Body of pancreas (tissue), 4 donors: ENCODE data around the gene PIWIL4. TPM values are rescaled to one million over a fixed set of nuclear protein-coding genes. Genes with fewer than 3 reads are reported as not detected.
"Not testable (repeated sequence)": the region's sequence is repeated elsewhere in the genome, so short reads cannot be mapped to it uniquely, and the experiment has no call there.

Source experiments
- ATAC-seq: fragments of 150-250 bp; one replicate; pipeline ENCODE4 v1.9.1; 2016
- DNase-seq, 4 donors: peaks; one replicate each; pipeline ENCODE4 v3.0.0-alpha.2; 2019
- H3K27ac ChIP-seq, 4 donors: fragments of 200-600 bp; sonication (generic); 1 replicate in 3 of 4; 2 replicates in 1 of 4; pipeline versions ENCODE4 v1.5.1 to v1.6.1; 2016 to 2019; ENCODE audit warnings: mild to moderate bottlenecking in 1 of 4, mixed read lengths in 1 of 4, moderate library complexity in 1 of 4
- H3K27me3 ChIP-seq, 2 donors: fragments of 200-600 bp; sonication (generic); one replicate each; pipeline ENCODE4 v1.6.0; 2016; ENCODE audit warnings: mild to moderate bottlenecking in 1 of 2
- H3K36me3 ChIP-seq, 2 donors: fragments of 200-600 bp; sonication (generic); replicated peaks in 1 of 2; 2 replicates each; pipeline ENCODE4 v1.5.1; 2016; ENCODE audit warnings: low read depth in 2 of 2; ENCODE audit not compliant: insufficient read depth in 1 of 2
- H3K4me1 ChIP-seq: fragments of 200-600 bp; sonication (generic); one replicate; pipeline ENCODE4 v1.6.0; 2016
- H3K4me3 ChIP-seq, 2 donors: fragments of 200-600 bp; sonication (generic); 1 replicate in 1 of 2; 2 replicates in 1 of 2; pipeline ENCODE4 v1.5.1; 2016 to 2019
- H3K9me3 ChIP-seq, 3 donors: fragments of 200-600 bp; sonication (generic); 1 replicate in 2 of 3; 2 replicates in 1 of 3; pipeline ENCODE4 v1.5.1; 2016
- POLR2A ChIP-seq, 3 donors: fragments of 450-650 bp; IDR thresholded peaks; one replicate each; pipeline ENCODE4 v1.6.1; 2016; ENCODE audit warnings: antibody characterized with exemption in 3 of 3, mild to moderate bottlenecking in 2 of 3
- WGBS, 2 donors: methylation state at CpG; one replicate each; pipeline ENCODE4 v1.1.5; 2017; 5-methylcytosine and 5-hydroxymethylcytosine counted together
- intact Hi-C: fragments of 100-400 bp; cut with DNase I; formaldehyde crosslinking; loops from one replicate; pipeline ENCODE4 v1.15.1; 2023
- total RNA-seq, 2 donors: library from RNA; depleted of rRNA; stranded (reverse); fragments of >200 nt; gene quantifications; one replicate each; pipeline ENCODE4 v1.1.0, GENCODE V29; 2016
- TF ChIP-seq, protein P1 (sequence below), 7 experiments: fragments of 450-650 bp in 4 of 7; fragments of 200-600 bp in 3 of 7; sonication (generic) in 3 of 7; IDR thresholded peaks; one replicate each; pipeline ENCODE4 v1.5.1; 2016 to 2019; ENCODE audit warnings: antibody characterized with exemption in 7 of 7

Gene PIWIL4
- total RNA-seq, 2 donors from 2014 or later = 6.5 to 13.2 TPM

DNA sequence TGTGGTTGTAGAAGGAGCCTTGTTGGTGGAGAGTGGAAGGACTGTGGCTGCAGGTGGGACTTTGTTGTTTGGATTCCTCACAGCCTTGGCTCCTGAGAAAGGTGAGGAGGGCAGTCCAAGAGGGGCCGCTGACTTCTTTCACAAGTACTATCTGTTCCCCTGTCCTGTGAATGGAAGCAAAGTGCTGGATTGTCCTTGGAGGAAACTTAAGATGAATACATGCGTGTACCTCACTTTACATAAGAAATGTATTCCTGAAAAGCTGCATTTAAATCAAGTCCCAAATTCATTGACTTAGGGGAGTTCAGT, 21.1 kb upstream of the PIWIL4 start:
- Histone ChIP-seq H3K4me3 (peak overlapping the region; percentile 65 to 68), H3K4me1 (peaks cover 63% of the 10 kb centered on the region), H3K9me3 (no peaks in the 10 kb centered on the region), H3K27ac (peak overlapping the region in 3 of 4 donors; percentile 91 to 100 (median 98)), H3K36me3 (no peaks in the 10 kb centered on the region), H3K27me3 (no peaks in the 10 kb centered on the region)
- 25 to 45% methylated on average over 2 of the region's 2 CpGs for WGBS, 2 donors
- intact Hi-C loops = no loop called here
- DNase-seq (no peak), ATAC-seq (no peak)
- TF ChIP-seq POLR2A (IDR thresholded peaks at IDR 0.05) = no peak
- TF ChIP-seq, protein P1, sequence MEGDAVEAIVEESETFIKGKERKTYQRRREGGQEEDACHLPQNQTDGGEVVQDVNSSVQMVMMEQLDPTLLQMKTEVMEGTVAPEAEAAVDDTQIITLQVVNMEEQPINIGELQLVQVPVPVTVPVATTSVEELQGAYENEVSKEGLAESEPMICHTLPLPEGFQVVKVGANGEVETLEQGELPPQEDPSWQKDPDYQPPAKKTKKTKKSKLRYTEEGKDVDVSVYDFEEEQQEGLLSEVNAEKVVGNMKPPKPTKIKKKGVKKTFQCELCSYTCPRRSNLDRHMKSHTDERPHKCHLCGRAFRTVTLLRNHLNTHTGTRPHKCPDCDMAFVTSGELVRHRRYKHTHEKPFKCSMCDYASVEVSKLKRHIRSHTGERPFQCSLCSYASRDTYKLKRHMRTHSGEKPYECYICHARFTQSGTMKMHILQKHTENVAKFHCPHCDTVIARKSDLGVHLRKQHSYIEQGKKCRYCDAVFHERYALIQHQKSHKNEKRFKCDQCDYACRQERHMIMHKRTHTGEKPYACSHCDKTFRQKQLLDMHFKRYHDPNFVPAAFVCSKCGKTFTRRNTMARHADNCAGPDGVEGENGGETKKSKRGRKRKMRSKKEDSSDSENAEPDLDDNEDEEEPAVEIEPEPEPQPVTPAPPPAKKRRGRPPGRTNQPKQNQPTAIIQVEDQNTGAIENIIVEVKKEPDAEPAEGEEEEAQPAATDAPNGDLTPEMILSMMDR (IDR thresholded peaks at IDR 0.05) = no peak

DNA sequence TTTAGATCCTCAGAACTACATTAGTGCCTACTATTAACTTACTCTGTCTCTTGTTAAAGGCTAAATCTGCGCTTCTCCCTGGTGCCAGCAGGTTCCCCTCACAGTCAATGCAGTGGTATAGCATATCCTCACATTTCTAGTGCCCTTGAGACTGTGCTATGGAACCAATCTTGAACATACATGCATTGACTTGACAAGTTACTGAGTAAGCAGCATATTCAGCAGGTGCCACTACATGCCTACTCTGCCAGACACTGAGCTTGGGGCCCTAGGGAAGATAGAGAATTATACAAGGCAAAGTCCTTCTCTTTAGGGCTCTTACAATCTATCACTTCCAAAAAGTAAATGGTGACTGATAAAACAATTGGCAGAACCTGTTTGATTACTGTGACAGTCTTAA, 20.3 kb upstream of the PIWIL4 start:
- H3K36me3 ChIP-seq = no peaks in the 10 kb centered on the region
- peaks cover 63% of the 10 kb centered on the region for H3K4me1 ChIP-seq
- peak overlapping the region in 2 of 4 donors; percentile 22 to 100 for H3K27ac ChIP-seq
- H3K4me3 ChIP-seq = peak overlapping the region in 1 of 2 donors; percentile 68
- H3K9me3 ChIP-seq = no peaks in the 10 kb centered on the region
- DNase-seq = peak in 1 of 4 donors; percentile 24
- H3K27me3 ChIP-seq = no peaks in the 10 kb centered on the region
- WGBS, 2 donors = 16 to 32% methylated on average over 1 of the region's 1 CpG
- ATAC-seq = no peak
- peak in 1 of 3 donors; percentile 22 for TF ChIP-seq POLR2A (IDR thresholded peaks at IDR 0.05)
- TF ChIP-seq, protein P1 (IDR thresholded peaks at IDR 0.05) = no peak
- intact Hi-C loops = no loop called here

GRCh38 chr11:94549146-94549545, 18.0 kb upstream of the PIWIL4 start:
- 37 to 40% methylated on average over 5 of the region's 5 CpGs for WGBS, 2 donors
- Histone ChIP-seq H3K4me1 (peaks cover 56% of the 10 kb centered on the region), H3K4me3 (no peak overlapping the region), H3K27me3 (no peaks in the 10 kb centered on the region), H3K36me3 (no peaks in the 10 kb centered on the region), H3K27ac (no peak overlapping the region), H3K9me3 (no peaks in the 10 kb centered on the region)
- ATAC-seq (no peak), DNase-seq (no peak)
- intact Hi-C loops = no loop called here
- TF ChIP-seq, protein P1 (IDR thresholded peaks at IDR 0.05) = no peak
- no peak for TF ChIP-seq POLR2A (IDR thresholded peaks at IDR 0.05)

- TF ChIP-seq, protein P1 (IDR thresholded peaks at IDR 0.05) = no peak
- no peak for TF ChIP-seq POLR2A (IDR thresholded peaks at IDR 0.05)
- intact Hi-C loops = no loop called here
- H3K4me3 ChIP-seq = no peak overlapping the region
- ATAC-seq (no peak), DNase-seq (no peak)
- H3K9me3 ChIP-seq = no peaks in the 10 kb centered on the region
- H3K36me3 ChIP-seq = no peaks in the 10 kb centered on the region
- no peaks in the 10 kb centered on the region for H3K27me3 ChIP-seq
- peak overlapping the region in 1 of 4 donors; percentile 2 for H3K27ac ChIP-seq
- H3K4me1 ChIP-seq = peaks cover 48% of the 10 kb centered on the region
- 37 to 39% methylated on average over 4 of the region's 4 CpGs for WGBS, 2 donors
These were observed 16.7 kb upstream of the PIWIL4 start for GRCh38 chr11:94550513-94550912.

- DNase-seq = peak in 2 of 4 donors; percentile 36
- ATAC-seq = no peak
- WGBS, 2 donors = 37 to 47% methylated on average over 1 of the region's 1 CpG
- TF ChIP-seq POLR2A (IDR thresholded peaks at IDR 0.05) = no peak
- TF ChIP-seq, protein P1 (IDR thresholded peaks at IDR 0.05) = no peak
- no peak overlapping the region for H3K27ac ChIP-seq
- H3K27me3 ChIP-seq = no peaks in the 10 kb centered on the region
- no peaks in the 10 kb centered on the region for H3K9me3 ChIP-seq
- peaks cover 21% of the 10 kb centered on the region for H3K4me1 ChIP-seq
- no peak overlapping the region for H3K4me3 ChIP-seq
- intact Hi-C loops = no loop called here
- no peaks in the 10 kb centered on the region for H3K36me3 ChIP-seq
These were observed 13.2 kb upstream of the PIWIL4 start for GRCh38 chr11:94553938-94554337.

- not testable (repeated sequence) for ATAC-seq, H3K4me1 ChIP-seq
- 82 to 86% methylated on average over 8 of the region's 8 CpGs for WGBS, 2 donors
These were observed 11.3 kb upstream of the PIWIL4 start for GRCh38 chr11:94555752-94556329.

More at GRCh38 chr11:94555752-94556329, 11.3 kb upstream of the PIWIL4 start:
- intact Hi-C loops, H3K9me3 ChIP-seq, H3K36me3 ChIP-seq, H3K27ac ChIP-seq, DNase-seq, H3K4me3 ChIP-seq, H3K27me3 ChIP-seq: not testable (repeated sequence)
